Epithelial cell of esophagus (primary cell): ENCODE results near the gene RASGRP1.

ENCODE experiments used
- DNase-seq: peaks from one replicate; pipeline ENCODE4 v3.0.0; 2010; ENCODE audit warnings: low read depth
- H3K4me3 ChIP-seq: 2 replicates; pipeline ENCODE4 v1.5.1; 2011; ENCODE audit warnings: mild to moderate bottlenecking, low read length, control low read depth
- CTCF ChIP-seq: IDR thresholded peaks from 2 replicates; pipeline ENCODE4 v1.5.1; 2011; ENCODE audit warnings: low read depth, mild to moderate bottlenecking, low read length, control low read depth, inconsistent platforms; ENCODE audit not compliant: insufficient read depth; ENCODE audit errors: missing control alignments

Gene RASGRP1

GRCh38 chr15:38551720-38552648 lies 12.6 kb downstream of the RASGRP1 start:
- DNase-seq = no peak
- H3K4me3 ChIP-seq = no peak overlapping the region
- TF ChIP-seq CTCF = no peak

- DNase-seq = peak; percentile 34
- TF ChIP-seq CTCF = no peak
- H3K4me3 ChIP-seq = no peak overlapping the region
These were observed 15.4 kb downstream of the RASGRP1 start for GRCh38 chr15:38549222-38549621.

GRCh38 chr15:38547255-38547997 lies 17.2 kb downstream of the RASGRP1 start:
- TF ChIP-seq CTCF = no peak

GRCh38 chr15:38545179-38545578 lies 19.4 kb downstream of the RASGRP1 start:
- H3K4me3 ChIP-seq = no peak overlapping the region
- no peak for DNase-seq
- no peak for TF ChIP-seq CTCF

More at GRCh38 chr15:38547255-38547997, 17.2 kb downstream of the RASGRP1 start:
- DNase-seq = no peak
- no peak overlapping the region for H3K4me3 ChIP-seq

GRCh38 chr15:38541026-38541425 lies 23.6 kb downstream of the RASGRP1 start:
- no peak for TF ChIP-seq CTCF
- DNase-seq = no peak
- H3K4me3 ChIP-seq = no peak overlapping the region

- no peak for TF ChIP-seq CTCF
- no peak for DNase-seq
- H3K4me3 ChIP-seq = no peak overlapping the region
These were observed 24.1 kb downstream of the RASGRP1 start for GRCh38 chr15:38540510-38540909.
